GM12891 (cell line): ENCODE results near the gene NDUFB4.

ENCODE experiments used
- POLR2A ChIP-seq: IDR thresholded peaks from 2 replicates; pipeline ENCODE4 v1.6.1; 2011; ENCODE audit warnings: low read depth, low read length, control low read depth
- POLR2AphosphoS5 ChIP-seq: IDR thresholded peaks from 2 replicates; pipeline ENCODE4 v1.6.1; 2011; ENCODE audit warnings: low read depth, low read length, control low read depth
- POU2F2 ChIP-seq: IDR thresholded peaks from 2 replicates; pipeline ENCODE4 v1.6.1; 2011; ENCODE audit warnings: low read depth, mild to moderate bottlenecking, control low read depth, low read length, moderate library complexity

DNA sequence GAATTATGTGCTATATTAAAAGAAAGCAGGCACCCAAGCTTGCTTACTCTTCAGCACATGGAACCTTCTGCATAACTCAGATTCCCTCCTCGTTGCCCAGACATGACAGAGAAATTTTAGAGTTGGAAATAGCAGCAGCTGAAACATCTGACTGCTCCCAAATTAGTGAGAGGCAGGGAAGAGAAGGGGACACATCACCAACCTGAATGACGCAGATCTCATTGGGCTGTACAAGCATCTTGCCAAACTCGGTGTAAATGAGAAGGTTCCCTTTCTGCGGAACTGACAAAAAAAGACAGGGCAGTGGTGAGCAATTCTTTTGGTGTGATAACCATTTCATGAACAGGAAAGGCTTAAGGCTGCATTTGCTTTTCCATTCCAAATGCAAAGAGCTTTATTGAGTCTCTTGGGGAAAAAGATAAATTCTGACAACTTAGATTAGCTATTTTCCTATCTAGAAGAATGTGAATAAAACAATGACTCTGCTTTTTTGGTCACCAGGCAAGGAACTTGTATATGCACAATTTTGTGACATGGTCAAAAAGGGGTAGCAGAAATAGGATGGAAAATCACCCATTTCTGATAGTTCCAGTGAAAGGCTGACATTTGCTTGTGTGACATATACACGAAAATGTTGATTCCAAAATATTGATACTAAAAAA is 50.8 kb downstream of the NDUFB4 start:
- TF ChIP-seq POLR2AphosphoS5 = no peak
- no peak for TF ChIP-seq POLR2A
- no peak for TF ChIP-seq POU2F2
